ENCODE measurements around the gene FLRT3. TPM values are rescaled to one million over a fixed set of nuclear protein-coding genes. Genes with fewer than 3 reads are reported as not detected.

The FLRT3 gene
- total RNA-seq, 1 experiment from 2014 or later, result 4.6 TPM

DNA sequence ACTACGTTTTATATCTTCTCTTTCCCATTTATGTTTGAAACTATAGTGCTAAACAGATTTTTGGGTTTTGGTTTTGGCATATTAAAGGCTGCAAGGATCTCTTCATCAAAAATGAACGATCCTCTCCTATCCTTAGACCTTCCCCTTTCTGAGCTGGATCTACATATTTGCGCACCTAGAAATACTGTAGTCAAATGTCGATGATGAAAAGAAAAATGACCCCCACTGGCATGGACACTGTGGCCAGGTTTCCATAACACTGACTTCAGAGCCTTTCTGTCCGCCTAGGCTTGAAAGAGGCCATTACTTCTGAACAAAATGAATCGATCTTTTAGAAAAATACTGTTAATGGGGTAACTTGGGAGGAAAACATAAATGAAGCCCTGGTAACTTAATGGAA, 5.8 kb downstream of the FLRT3 start:
- no TSS peak for BruUV-seq (replicated peaks)
- H3K9me3 Mint-ChIP-seq (ENCODE audit: low read depth, unreplicated experiment), result no peaks in the 10 kb centered on the region
- peaks cover 4% of the 10 kb centered on the region for H3K36me3 Mint-ChIP-seq (ENCODE audit: insufficient read depth, unreplicated experiment)
- CTCF ChIA-PET, result no interaction called here
- H3K27ac Mint-ChIP-seq (ENCODE audit: unreplicated experiment), result no peak overlapping the region
- intact Hi-C loops (cut with micrococcal nuclease; ENCODE audit: unreplicated experiment), result loop anchor here (5.0 to 10.0 kb wide), 4 partner anchors 139 to 1653 kb away; no protein-coding TSS in a partner anchor
- H3K27me3 Mint-ChIP-seq (ENCODE audit: unreplicated experiment), result no peaks in the 10 kb centered on the region
- TF ChIP-seq, protein P1, sequence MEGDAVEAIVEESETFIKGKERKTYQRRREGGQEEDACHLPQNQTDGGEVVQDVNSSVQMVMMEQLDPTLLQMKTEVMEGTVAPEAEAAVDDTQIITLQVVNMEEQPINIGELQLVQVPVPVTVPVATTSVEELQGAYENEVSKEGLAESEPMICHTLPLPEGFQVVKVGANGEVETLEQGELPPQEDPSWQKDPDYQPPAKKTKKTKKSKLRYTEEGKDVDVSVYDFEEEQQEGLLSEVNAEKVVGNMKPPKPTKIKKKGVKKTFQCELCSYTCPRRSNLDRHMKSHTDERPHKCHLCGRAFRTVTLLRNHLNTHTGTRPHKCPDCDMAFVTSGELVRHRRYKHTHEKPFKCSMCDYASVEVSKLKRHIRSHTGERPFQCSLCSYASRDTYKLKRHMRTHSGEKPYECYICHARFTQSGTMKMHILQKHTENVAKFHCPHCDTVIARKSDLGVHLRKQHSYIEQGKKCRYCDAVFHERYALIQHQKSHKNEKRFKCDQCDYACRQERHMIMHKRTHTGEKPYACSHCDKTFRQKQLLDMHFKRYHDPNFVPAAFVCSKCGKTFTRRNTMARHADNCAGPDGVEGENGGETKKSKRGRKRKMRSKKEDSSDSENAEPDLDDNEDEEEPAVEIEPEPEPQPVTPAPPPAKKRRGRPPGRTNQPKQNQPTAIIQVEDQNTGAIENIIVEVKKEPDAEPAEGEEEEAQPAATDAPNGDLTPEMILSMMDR (IDR thresholded peaks at IDR 0.05; ENCODE audit: unreplicated experiment), result no peak
- peak overlapping the region; percentile 30 for H3K4me3 Mint-ChIP-seq (ENCODE audit: low read depth, unreplicated experiment)
- DNase-seq, result no peak
- no peaks in the 10 kb centered on the region for H3K4me1 Mint-ChIP-seq (ENCODE audit: low read depth, unreplicated experiment)

- BruUV-seq (replicated peaks), result no TSS peak
- intact Hi-C loops (cut with micrococcal nuclease; ENCODE audit: unreplicated experiment), result no loop called here
Measured at GRCh38 chr20:14319704-14320103, 17.7 kb downstream of the FLRT3 start.

GRCh38 chr20:14313341-14314020, 23.9 kb downstream of the FLRT3 start:
- TF ChIP-seq, protein P1 (IDR thresholded peaks at IDR 0.05; ENCODE audit: unreplicated experiment), result no peak
- CTCF ChIA-PET, result no interaction called here
- Mint-ChIP-seq H3K27me3 (ENCODE audit: unreplicated experiment) (no peaks in the 10 kb centered on the region), H3K4me3 (ENCODE audit: low read depth, unreplicated experiment) (no peak overlapping the region), H3K36me3 (ENCODE audit: insufficient read depth, unreplicated experiment) (no peaks in the 10 kb centered on the region), H3K4me1 (ENCODE audit: low read depth, unreplicated experiment) (no peaks in the 10 kb centered on the region), H3K27ac (ENCODE audit: unreplicated experiment) (no peak overlapping the region), H3K9me3 (ENCODE audit: low read depth, unreplicated experiment) (no peaks in the 10 kb centered on the region)
- BruUV-seq (replicated peaks), result no TSS peak
- intact Hi-C loops (cut with micrococcal nuclease; ENCODE audit: unreplicated experiment), result no loop called here
- no peak for DNase-seq

More at GRCh38 chr20:14319704-14320103, 17.7 kb downstream of the FLRT3 start:
- Mint-ChIP-seq H3K9me3 (ENCODE audit: low read depth, unreplicated experiment) (no peaks in the 10 kb centered on the region), H3K27ac (ENCODE audit: unreplicated experiment) (no peak overlapping the region), H3K4me3 (ENCODE audit: low read depth, unreplicated experiment) (no peak overlapping the region), H3K27me3 (ENCODE audit: unreplicated experiment) (no peaks in the 10 kb centered on the region), H3K36me3 (ENCODE audit: insufficient read depth, unreplicated experiment) (no peaks in the 10 kb centered on the region), H3K4me1 (ENCODE audit: low read depth, unreplicated experiment) (no peaks in the 10 kb centered on the region)
- TF ChIP-seq, protein P1 (IDR thresholded peaks at IDR 0.05; ENCODE audit: unreplicated experiment), result no peak
- CTCF ChIA-PET, result interaction anchor here (0.7 kb wide), 1 partner anchor 536 kb away, joined by 3 read pairs; no protein-coding TSS in a partner anchor
- DNase-seq, result no peak

DNA sequence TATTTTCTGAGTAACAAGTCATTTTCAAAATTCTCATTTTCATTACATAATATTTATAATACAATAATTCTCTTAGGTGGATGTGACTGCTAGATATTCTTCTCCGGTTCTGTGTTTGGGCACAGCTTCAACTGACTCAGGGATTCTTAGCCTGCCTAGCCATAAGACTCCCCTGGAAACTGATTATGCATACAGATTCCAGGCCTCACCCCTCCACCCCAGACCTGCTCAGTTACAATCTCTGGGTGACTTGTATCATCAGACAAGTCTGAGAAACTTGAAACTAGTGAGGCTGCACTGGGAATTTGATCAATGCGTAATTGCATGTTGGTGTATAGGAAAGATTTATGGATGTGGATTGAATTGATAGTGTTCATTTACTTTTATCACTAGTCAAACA, 25.4 kb downstream of the FLRT3 start:
- intact Hi-C loops (cut with micrococcal nuclease; ENCODE audit: unreplicated experiment), result no loop called here
- Mint-ChIP-seq H3K36me3 (ENCODE audit: insufficient read depth, unreplicated experiment) (no peaks in the 10 kb centered on the region), H3K4me3 (ENCODE audit: low read depth, unreplicated experiment) (no peak overlapping the region), H3K4me1 (ENCODE audit: low read depth, unreplicated experiment) (no peaks in the 10 kb centered on the region), H3K27ac (ENCODE audit: unreplicated experiment) (no peak overlapping the region), H3K9me3 (ENCODE audit: low read depth, unreplicated experiment) (no peaks in the 10 kb centered on the region), H3K27me3 (ENCODE audit: unreplicated experiment) (no peaks in the 10 kb centered on the region)
- CTCF ChIA-PET, result no interaction called here
- DNase-seq, result no peak
- TF ChIP-seq, protein P1 (IDR thresholded peaks at IDR 0.05; ENCODE audit: unreplicated experiment), result no peak
- BruUV-seq (replicated peaks), result no TSS peak

Measured in Calu3 (cell line).